Neuron (in vitro differentiated cells): Measurements from ENCODE around the gene PARP4.
"Not testable (repeated sequence)": the region's sequence is repeated elsewhere in the genome, so short reads cannot be mapped to it uniquely, and the experiment has no call there.

Experiments used
- H2AFZ ChIP-seq: one replicate; pipeline ENCODE4 v1.6.1; 2013; ENCODE audit warnings: low read depth, mild to moderate bottlenecking, inconsistent platforms, low read length, moderate library complexity
- H3K27me3 ChIP-seq: one replicate; pipeline ENCODE4 v1.6.1; 2013; ENCODE audit warnings: low read length; ENCODE audit not compliant: insufficient read depth
- H3K36me3 ChIP-seq: one replicate; pipeline ENCODE4 v1.6.1; 2013; ENCODE audit warnings: low read length; ENCODE audit not compliant: insufficient read depth
- H3K4me1 ChIP-seq: one replicate; pipeline ENCODE4 v1.6.1; 2013; ENCODE audit warnings: low read length; ENCODE audit not compliant: insufficient read depth
- H3K4me3 ChIP-seq: 2 replicates; pipeline ENCODE4 v1.5.1; 2013; ENCODE audit warnings: mild to moderate bottlenecking, low read length, moderate library complexity
- H3K9me3 ChIP-seq: one replicate; pipeline ENCODE4 v1.6.1; 2013; ENCODE audit warnings: low read length

PARP4 gene

DNA sequence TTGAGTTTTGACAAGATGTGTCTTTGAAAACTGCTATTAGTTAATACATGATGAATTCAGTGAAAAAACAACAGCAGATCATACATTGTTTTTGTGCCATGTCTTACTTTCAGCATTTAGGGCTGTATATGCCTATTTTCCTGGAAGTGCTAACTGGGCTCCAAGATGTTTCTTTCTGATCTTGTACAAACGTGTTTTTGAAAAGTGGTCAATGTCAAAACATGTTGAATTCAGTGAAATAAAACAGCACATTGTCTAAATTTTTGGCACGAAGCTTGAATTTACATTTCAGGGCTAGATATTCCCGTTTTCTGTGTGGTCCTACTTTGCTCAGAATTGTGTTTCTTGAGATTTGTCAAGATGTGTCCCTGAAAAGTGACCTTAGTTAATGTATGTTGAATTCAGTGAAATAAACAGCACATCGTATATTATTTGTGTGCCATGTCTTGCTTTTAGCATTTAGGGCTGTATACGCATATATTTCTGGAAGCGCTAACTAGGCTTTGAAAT, 14.7 kb upstream of the PARP4 start:
- Histone ChIP-seq H3K4me1 (no peaks in the 10 kb centered on the region), H2AFZ (no peak overlapping the region), H3K27me3 (peaks cover 6% of the 10 kb centered on the region), H3K9me3 (peaks cover 2% of the 10 kb centered on the region), H3K36me3 (no peaks in the 10 kb centered on the region), H3K4me3 (no peak overlapping the region)

DNA sequence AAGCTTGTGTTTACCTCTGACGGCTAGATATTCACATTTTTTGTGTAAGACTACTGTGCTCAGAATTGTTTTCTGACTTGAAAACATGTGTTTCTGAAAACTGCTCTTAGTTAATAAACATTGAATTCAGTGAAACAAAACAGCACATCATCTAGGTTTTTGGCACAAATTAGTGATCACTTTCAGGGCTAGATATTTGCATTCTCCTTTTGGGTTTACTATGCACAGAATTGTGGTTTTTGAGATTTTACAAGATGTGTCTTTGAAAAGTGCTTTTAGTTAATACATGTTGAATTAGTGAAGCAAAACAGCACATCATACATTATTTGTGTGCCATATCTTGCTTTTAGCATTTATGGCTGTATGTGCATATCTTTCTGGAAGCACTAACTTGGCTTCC, 8.2 kb upstream of the PARP4 start:
- Histone ChIP-seq H3K4me1 (no peaks in the 10 kb centered on the region), H3K9me3 (no peaks in the 10 kb centered on the region), H3K4me3 (no peak overlapping the region), H3K27me3 (no peaks in the 10 kb centered on the region), H2AFZ (no peak overlapping the region), H3K36me3 (no peaks in the 10 kb centered on the region)

DNA sequence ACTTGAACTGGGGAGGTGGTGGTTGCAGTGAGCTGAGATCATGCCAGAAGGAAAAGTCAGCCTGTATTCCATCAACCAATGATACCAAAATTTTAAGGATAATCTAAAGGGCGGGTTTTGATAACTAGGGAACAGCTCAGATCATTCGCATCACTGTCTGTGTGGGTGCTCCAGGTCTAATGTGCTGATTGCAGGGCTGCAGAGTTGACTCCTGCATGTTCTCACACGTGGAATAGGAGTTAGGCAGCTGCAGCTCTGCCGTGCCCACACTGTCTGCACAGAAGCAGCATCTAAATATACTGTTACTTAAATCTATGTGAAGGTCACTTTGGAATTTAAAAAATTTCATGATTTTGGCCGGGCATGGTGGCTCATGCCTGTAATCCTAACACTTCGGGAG, 4.3 kb upstream of the PARP4 start:
- no peaks in the 10 kb centered on the region for H3K9me3 ChIP-seq

DNA sequence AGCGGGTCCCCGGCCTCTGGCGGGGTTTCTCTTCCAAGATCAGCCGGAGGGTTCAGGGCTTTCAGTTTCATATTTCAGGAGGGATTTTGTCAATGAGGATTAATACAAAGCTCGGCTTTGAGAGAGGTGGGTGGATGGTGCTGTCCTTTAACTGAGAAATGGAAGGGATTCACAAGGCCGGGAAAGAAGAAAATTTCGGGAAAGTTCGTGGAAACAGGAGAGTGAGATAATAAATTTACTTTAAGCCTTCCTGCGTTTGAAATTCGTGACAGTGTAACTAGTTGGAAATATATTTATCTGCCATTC, 283 bp upstream of the PARP4 start:
- H3K4me3 ChIP-seq = peak overlapping the region; percentile 96
- peak overlapping the region; percentile 100 for H2AFZ ChIP-seq
- H3K4me1 ChIP-seq = peaks cover 16% of the 10 kb centered on the region
- H3K9me3 ChIP-seq = no peaks in the 10 kb centered on the region
- H3K36me3 ChIP-seq = no peaks in the 10 kb centered on the region
- no peaks in the 10 kb centered on the region for H3K27me3 ChIP-seq

More for the DNA sequence above, 4.3 kb upstream of the PARP4 start:
- H3K27me3 ChIP-seq = no peaks in the 10 kb centered on the region
- no peaks in the 10 kb centered on the region for H3K36me3 ChIP-seq
- H3K4me3 ChIP-seq = no peak overlapping the region
- peaks cover 7% of the 10 kb centered on the region for H3K4me1 ChIP-seq
- no peak overlapping the region for H2AFZ ChIP-seq

DNA sequence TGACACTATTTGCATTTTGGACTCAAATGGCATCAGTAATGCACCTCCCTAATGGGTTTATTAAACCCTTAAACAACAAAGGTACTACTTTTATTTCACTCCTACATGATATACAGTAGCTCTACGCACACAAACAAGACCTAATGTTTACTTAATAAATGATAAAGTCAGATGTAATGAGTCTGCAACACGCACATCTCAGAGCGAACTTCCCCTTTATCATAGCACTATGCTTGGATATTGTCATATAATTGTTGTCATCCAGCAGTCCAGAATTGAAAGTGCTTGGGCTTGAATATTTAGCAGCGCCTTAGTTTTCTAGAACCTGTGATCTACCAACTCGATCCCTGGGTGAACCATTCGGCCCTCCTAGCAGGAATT, 772 bp downstream of the PARP4 start:
- Histone ChIP-seq H3K36me3 (no peaks in the 10 kb centered on the region), H3K27me3 (no peaks in the 10 kb centered on the region), H3K4me3 (peak overlapping the region; percentile 96), H3K9me3 (peaks cover 4% of the 10 kb centered on the region), H2AFZ (peak overlapping the region; percentile 100), H3K4me1 (peaks cover 16% of the 10 kb centered on the region)

DNA sequence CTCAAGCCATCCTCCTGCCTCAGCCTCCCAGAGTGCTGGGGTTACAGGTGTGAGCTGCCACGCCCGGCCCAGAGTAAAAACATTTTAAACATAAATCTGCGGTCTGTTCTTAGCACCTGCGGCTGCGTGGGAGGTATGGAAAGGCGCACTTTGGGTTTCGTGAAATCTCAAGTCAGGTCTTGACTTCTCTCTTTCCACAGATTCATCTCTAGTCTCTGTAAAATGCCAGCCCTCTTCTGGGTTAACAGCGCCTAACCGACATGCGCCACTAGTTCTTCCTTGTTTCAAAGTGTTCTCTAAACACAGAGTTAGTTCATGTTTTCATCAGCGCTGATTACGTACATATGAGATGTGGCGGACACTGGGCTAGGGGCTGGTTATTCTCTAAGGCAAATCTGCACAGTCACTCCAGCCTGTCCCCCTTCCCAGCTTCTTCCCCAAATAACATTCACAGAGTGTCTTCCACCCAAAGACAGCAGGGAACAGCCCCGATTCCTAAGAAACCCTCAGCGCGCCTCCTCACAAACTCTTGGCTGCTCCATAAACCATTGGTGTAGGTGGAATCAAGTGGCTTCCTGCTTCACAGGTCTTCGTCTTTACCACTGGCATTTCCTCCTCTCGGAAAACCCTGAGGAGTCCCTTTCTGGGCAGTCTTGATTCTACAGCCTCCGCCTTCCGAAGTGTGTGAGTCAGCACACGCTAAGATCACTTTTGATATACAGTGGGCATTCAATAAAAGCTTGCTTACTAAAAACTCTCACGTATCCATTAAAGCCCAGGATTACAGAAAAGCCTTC, 1.4 kb downstream of the PARP4 start:
- H2AFZ ChIP-seq = peak overlapping the region; percentile 100
- peak overlapping the region; percentile 96 for H3K4me3 ChIP-seq
- H3K27me3 ChIP-seq = no peaks in the 10 kb centered on the region
- H3K36me3 ChIP-seq = no peaks in the 10 kb centered on the region
- peaks cover 16% of the 10 kb centered on the region for H3K4me1 ChIP-seq
- H3K9me3 ChIP-seq = peaks cover 4% of the 10 kb centered on the region

DNA sequence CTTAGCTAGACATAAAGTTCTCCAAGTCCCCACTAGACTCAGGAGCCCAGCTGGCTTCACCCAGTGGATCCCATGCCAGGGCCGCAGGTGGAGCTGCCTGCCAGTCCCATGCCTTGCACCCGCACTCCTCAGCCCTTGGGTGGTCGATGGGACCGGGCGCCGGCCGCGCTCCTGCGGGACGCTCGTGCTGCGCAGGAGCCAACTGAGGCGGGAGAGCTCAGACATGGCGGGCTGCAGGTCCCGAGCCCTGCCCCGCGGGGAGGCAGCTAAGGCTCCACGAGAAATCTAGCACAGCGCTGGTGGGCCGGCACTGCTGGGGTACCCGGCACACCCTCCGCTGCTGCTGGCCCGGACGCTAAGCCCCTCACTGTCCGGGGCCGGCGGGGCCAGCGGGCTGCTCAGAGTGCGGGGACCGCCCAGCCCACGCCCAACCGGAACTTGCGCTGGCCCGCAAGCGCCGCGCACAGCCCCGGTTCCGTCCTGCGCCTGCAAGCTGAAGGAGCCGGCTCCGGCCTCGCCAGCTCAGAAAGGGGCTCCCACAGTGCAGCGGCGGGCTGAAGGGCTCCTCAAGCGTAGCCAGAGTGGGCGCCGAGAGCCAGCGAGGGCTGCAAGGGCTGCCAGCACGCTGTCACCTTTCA, 5.8 kb downstream of the PARP4 start:
- H3K4me1 ChIP-seq = peaks cover 14% of the 10 kb centered on the region
- H2AFZ ChIP-seq = no peak overlapping the region
- no peaks in the 10 kb centered on the region for H3K27me3 ChIP-seq
- H3K36me3 ChIP-seq = no peaks in the 10 kb centered on the region
- peaks cover 6% of the 10 kb centered on the region for H3K9me3 ChIP-seq
- no peak overlapping the region for H3K4me3 ChIP-seq

DNA sequence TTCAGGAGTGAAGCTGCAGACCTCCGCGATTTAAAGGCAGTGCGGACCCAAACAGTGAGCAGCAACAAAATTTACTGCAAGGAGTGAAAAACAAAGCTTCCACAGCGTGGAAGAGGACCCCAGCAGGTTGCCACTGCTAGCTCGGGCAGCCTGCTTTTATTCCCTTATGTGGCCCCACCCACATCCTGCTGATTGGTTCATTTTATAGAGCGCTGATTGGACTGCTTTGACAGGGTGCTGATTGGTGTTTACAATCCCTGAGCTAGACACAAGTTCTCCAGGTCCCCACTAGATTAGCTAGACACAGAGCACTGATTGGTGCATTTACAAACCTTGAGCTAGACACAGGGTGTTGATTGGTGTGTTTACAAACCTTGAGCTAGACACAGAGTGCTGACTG, 6.3 kb downstream of the PARP4 start:
- not testable (repeated sequence) for H3K27me3 ChIP-seq, H3K36me3 ChIP-seq, H3K4me3 ChIP-seq, H2AFZ ChIP-seq, H3K4me1 ChIP-seq, H3K9me3 ChIP-seq

DNA sequence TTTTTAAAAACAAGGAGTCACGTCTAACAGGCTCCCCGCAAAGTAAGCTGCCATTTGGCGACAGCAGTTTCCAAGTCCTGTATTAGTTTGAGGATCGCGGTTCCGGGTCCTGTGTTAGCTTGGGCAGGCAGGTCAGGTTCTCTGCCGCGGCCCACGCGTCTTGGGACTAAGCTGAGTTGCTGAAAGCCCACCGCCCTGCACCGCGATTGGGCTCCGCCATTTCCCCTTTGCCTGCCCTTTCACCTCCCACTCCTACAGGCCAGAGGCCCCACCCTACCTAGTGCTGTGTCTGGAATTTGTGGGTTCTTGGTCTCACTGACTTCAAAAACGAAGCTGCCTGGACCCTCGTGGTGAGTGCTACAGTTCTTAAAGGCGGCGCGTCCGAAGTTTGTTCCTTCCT, 6.8 kb downstream of the PARP4 start:
- Histone ChIP-seq H3K4me1 (peaks cover 6% of the 10 kb centered on the region), H3K36me3 (no peaks in the 10 kb centered on the region), H3K27me3 (no peaks in the 10 kb centered on the region), H3K4me3 (no peak overlapping the region), H3K9me3 (peaks cover 6% of the 10 kb centered on the region), H2AFZ (no peak overlapping the region)

DNA sequence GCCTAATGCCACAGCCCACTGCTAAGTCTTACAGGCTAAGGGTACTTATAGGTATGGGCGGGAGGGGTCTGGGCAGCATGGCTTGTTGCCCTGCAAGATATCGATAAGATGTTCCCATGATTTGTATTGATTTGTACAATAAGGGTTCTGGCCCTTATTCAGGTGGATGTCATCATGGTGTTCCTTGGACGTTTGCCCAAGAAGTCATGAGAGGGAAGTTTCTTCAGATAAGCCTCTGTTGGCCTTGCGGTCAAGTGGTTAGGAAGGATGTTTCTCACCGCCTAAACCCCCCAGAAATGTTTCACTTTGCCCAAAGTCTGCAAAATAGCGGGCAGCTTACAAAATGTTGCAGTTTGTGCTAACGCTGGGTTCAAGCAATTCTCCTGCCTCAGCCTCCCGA, 7.3 kb downstream of the PARP4 start:
- no peaks in the 10 kb centered on the region for H3K36me3 ChIP-seq
- H3K27me3 ChIP-seq = no peaks in the 10 kb centered on the region
- peaks cover 6% of the 10 kb centered on the region for H3K4me1 ChIP-seq
- H3K4me3 ChIP-seq = no peak overlapping the region
- H3K9me3 ChIP-seq = peaks cover 6% of the 10 kb centered on the region
- no peak overlapping the region for H2AFZ ChIP-seq

DNA sequence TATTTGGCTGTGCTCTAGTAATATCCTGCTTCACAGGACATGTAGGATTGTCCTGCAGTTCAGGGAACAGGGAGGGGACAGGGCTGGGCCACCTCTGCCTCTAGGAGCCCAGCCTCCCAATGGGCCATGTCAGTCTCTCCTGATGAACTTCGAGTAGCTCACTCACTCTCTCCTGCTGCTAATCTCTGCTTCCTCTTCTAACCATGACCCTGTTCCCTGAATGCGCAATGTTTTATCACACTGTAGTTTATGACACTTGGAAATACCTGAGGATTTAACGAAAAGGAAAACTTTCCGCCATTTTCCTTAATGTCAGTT, 9.2 kb downstream of the PARP4 start:
- Histone ChIP-seq H3K9me3 (peaks cover 6% of the 10 kb centered on the region), H3K4me3 (no peak overlapping the region), H2AFZ (no peak overlapping the region), H3K27me3 (no peaks in the 10 kb centered on the region), H3K36me3 (no peaks in the 10 kb centered on the region), H3K4me1 (peaks cover 6% of the 10 kb centered on the region)

DNA sequence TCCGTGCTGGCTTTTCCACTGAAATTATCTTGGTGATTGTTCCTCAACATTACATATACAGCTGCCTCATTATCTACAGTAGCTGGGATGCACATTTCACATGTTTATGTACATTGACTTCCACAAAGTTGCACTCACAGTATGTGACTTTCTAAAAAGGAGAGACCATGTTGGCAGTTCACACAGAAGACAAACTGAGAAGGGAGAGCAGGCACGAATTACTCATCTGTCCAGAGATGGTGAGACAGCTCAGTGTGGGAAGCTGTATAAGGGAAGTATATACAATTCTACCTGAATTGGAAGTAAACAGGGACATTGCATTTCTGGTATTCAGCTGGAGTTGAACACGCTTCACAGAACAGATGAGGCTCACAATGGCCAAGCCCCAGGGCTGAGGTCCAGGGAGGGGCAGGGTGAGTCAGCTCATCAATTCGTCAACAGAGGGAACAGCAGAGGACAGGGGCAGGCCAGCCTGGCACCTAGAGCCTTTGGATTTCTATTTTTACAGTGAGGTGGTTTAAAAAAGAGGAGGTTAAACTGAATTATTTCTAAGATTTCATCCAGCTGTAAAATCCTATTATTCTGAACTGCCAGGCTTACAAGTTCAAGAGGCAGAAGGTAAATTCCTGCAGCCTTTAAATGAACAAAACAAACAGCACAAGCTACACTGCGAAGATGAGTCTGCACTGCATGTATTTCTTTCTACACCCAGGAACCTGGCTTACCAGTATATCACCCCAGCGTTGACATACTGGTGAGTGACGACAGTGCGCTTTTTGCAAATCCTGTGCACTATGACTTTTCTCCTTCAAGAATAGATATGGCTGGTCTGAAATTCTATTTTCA, 9.8 kb downstream of the PARP4 start:
- Histone ChIP-seq H3K4me3 (no peak overlapping the region), H3K36me3 (peaks cover 2% of the 10 kb centered on the region), H2AFZ (no peak overlapping the region), H3K9me3 (peaks cover 6% of the 10 kb centered on the region), H3K4me1 (peaks cover 6% of the 10 kb centered on the region), H3K27me3 (no peaks in the 10 kb centered on the region)

DNA sequence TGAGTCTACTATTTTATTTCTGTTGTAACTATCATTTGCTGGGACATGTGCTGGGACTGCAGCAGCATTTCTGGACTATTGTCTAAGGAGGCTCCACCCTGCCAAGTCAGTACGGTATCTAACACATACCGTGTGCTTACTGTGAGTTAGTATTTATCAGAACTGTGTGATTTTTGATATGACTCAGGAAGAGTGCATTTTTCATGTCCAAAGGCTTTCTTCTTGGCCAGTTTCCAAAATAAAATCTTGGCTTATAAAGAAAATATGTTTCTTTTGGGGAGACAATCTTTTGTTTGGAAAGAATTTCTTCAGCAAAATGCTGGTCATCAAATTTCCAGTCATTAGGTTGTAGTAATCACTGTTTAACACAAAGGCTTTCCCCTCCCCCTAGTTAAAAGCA, 11.6 kb downstream of the PARP4 start:
- Histone ChIP-seq H3K4me3 (no peak overlapping the region), H3K9me3 (peaks cover 2% of the 10 kb centered on the region), H3K27me3 (no peaks in the 10 kb centered on the region), H3K4me1 (peaks cover 6% of the 10 kb centered on the region), H3K36me3 (peaks cover 12% of the 10 kb centered on the region), H2AFZ (no peak overlapping the region)
